Measurements from ENCODE around the gene TTC4. TPM values are rescaled to one million over a fixed set of nuclear protein-coding genes. Genes with fewer than 3 reads are reported as not detected.

The TTC4 gene
- polyA plus RNA-seq, 1 experiment: 22.7 TPM

GRCh38 chr1:54695764-54696163, 19.9 kb upstream of the TTC4 start:
- Histone ChIP-seq H3K27ac (ENCODE audit: low read depth, low read length) (no peak overlapping the region), H3K27me3 (ENCODE audit: control insufficient read depth, insufficient read depth, low read length) (peaks cover 14% of the 10 kb centered on the region), H3K9me3 (ENCODE audit: control insufficient read depth, insufficient read depth, low read length) (no peaks in the 10 kb centered on the region), H3K4me3 (ENCODE audit: low read depth, low read length) (no peak overlapping the region)
- ChIA-PET POLR2A (no interaction called here), CTCF (interaction anchor here (0.9 to 1.0 kb wide), 2 partner anchors 24 to 207 kb away, joined by 3 to 5 read pairs; no protein-coding TSS in a partner anchor)
- DNase-seq (ENCODE audit: low read depth, low spot score): no peak
- TF ChIP-seq CTCF (IDR thresholded peaks at IDR 0.05; ENCODE audit: low read depth, low read length): no peak

GRCh38 chr1:54696262-54696661, 19.4 kb upstream of the TTC4 start:
- ChIA-PET POLR2A (no interaction called here), CTCF (interaction anchor here (0.9 to 1.0 kb wide), 2 partner anchors 25 to 207 kb away, joined by 3 to 5 read pairs; no protein-coding TSS in a partner anchor)
- no peaks in the 10 kb centered on the region for H3K9me3 ChIP-seq (ENCODE audit: control insufficient read depth, insufficient read depth, low read length)
- H3K27me3 ChIP-seq (ENCODE audit: control insufficient read depth, insufficient read depth, low read length): peaks cover 17% of the 10 kb centered on the region
- no peak for TF ChIP-seq CTCF (IDR thresholded peaks at IDR 0.05; ENCODE audit: low read depth, low read length)
- H3K4me3 ChIP-seq (ENCODE audit: low read depth, low read length): no peak overlapping the region
- no peak overlapping the region for H3K27ac ChIP-seq (ENCODE audit: low read depth, low read length)
- no peak for DNase-seq (ENCODE audit: low read depth, low spot score)

- H3K27ac ChIP-seq (ENCODE audit: low read depth, low read length): no peak overlapping the region
- no peak for TF ChIP-seq CTCF (IDR thresholded peaks at IDR 0.05; ENCODE audit: low read depth, low read length)
- H3K27me3 ChIP-seq (ENCODE audit: control insufficient read depth, insufficient read depth, low read length): peaks cover 13% of the 10 kb centered on the region
- no peak for DNase-seq (ENCODE audit: low read depth, low spot score)
- ChIA-PET POLR2A (interaction anchor here (0.5 kb wide), 1 partner anchor 352 kb away, joined by 3 read pairs; no protein-coding TSS in a partner anchor), CTCF (no interaction called here)
- no peaks in the 10 kb centered on the region for H3K9me3 ChIP-seq (ENCODE audit: control insufficient read depth, insufficient read depth, low read length)
- no peak overlapping the region for H3K4me3 ChIP-seq (ENCODE audit: low read depth, low read length)
These were observed 17.8 kb upstream of the TTC4 start for GRCh38 chr1:54697896-54698295.

GRCh38 chr1:54698346-54698745, 17.3 kb upstream of the TTC4 start:
- POLR2A ChIA-PET: no interaction called here
- H3K4me3 ChIP-seq (ENCODE audit: low read depth, low read length): no peak overlapping the region
- CTCF ChIA-PET: no interaction called here

More at GRCh38 chr1:54698346-54698745, 17.3 kb upstream of the TTC4 start:
- Histone ChIP-seq H3K9me3 (ENCODE audit: control insufficient read depth, insufficient read depth, low read length) (no peaks in the 10 kb centered on the region), H3K27me3 (ENCODE audit: control insufficient read depth, insufficient read depth, low read length) (peaks cover 17% of the 10 kb centered on the region), H3K27ac (ENCODE audit: low read depth, low read length) (no peak overlapping the region)
- TF ChIP-seq CTCF (IDR thresholded peaks at IDR 0.05; ENCODE audit: low read depth, low read length): no peak
- no peak for DNase-seq (ENCODE audit: low read depth, low spot score)

Measured in AG04450 (cell line).